DMS153 treated with DMSO at 0.1 percent for 48 hours (cell line): Measurements from ENCODE around the gene PAK3.
A peak's percentile ranks its signal among the peaks of the same experiment; 100 is the strongest.

Experiments
- DNase-seq: peaks from one replicate; lab custom pipeline; 2025; ENCODE audit not compliant: unreplicated experiment; lab: John Stamatoyannopoulos, UW

PAK3 gene

GRCh38 chrX:111131572-111131971 lies 35.6 kb downstream of the PAK3 start:
- no peak for DNase-seq

DNA sequence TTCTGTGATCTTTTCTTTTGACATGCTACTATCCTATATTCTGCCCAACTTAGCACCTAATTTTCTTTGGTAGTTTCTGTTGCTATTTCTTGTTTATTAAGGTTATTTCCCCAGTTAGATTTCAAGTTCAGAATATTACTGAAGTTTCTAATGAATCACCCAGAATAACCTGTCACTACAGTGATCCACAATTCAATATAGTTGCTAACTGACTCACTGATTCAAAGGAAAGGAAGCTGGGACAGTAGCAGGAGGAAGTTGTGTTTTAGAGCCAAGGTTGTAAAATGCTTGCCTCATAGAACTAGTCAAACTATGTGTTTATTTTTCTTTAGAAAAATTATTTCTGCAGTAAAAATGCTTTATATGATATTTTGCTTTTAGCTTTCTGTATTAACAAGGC lies 37.4 kb downstream of the PAK3 start:
- no peak for DNase-seq

DNA sequence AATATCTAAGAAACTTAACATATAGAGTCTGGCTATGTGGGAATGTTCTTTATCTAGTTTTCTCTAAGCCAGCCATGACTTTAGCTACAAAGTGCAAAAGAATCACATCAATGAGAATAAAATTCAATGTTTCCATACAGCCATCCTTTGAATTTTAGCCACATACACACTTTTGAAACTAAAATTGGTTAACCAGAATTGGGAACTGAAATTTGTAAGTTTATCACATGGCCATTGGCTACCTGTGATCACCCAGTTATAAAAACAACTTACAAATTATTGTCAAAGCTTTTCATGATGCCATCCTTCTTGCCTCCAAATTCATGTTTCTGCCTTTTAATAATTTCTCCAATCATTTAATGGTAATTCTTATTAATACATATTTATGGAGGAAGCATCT lies 49.9 kb downstream of the PAK3 start:
- DNase-seq: no peak

- no peak for DNase-seq
Observed at GRCh38 chrX:111151764-111152163, 55.8 kb downstream of the PAK3 start.

DNA sequence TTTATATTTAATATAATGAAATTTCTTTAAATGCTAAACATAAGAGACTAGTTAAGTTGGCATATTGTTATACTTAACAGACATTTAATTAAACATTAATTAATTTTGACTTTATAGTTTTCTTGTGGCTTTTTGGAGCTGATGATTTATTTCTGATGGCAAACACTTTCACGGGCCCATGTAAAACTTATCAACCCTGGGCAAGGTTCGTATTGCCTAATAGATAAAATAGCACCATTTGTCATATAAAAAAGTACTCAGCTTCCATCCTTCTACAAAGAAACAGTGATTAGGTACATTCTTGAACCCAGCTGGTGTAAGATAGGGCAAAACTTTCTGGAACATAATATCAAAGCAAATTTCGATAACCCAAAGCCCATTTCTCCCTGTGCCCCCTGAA lies 63.2 kb downstream of the PAK3 start:
- no peak for DNase-seq

- DNase-seq: no peak
Observed at GRCh38 chrX:111164728-111165127, 68.7 kb downstream of the PAK3 start.

DNA sequence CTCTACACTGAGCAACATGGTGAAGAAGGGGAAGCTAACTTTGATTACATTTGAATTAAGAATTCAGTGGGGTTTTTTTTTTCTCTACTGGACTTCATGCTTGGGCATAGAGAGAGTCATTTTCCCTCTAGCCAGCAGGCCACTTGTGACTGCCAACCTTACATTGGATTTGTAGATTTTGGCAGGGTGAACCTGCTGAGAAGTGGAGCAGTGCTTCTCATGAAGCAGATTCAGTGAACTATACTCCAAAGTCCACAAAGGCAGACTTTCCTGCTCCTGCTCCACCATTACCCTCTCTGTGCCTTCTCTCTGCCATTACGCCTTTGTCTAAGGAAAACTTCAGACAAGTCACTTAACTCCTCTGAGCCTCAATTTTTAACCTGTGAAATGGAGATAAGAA lies 69.9 kb downstream of the PAK3 start:
- DNase-seq: no peak

DNA sequence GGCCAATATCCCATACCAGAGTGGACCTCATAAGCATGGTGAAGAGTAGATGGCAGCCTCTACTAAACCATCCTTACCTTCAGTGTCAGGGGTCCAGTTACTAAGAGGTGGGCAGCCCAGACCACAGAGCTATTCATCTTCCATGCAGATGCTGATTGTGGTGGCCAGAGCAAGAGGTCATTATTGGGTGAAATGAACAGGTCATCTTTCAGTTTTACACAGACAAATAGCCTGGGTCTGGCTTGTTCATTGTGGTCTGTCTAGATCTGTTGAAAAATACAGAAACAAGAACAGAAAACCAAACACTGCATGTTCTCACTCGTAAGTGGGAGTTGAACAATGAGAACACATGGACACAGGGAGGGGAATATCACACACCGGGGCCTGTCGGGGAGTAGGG lies 71.3 kb downstream of the PAK3 start:
- DNase-seq: no peak

GRCh38 chrX:111168314-111168713 lies 72.3 kb downstream of the PAK3 start:
- DNase-seq: peak; percentile 8

GRCh38 chrX:111169141-111169540 lies 73.2 kb downstream of the PAK3 start:
- DNase-seq: no peak

DNA sequence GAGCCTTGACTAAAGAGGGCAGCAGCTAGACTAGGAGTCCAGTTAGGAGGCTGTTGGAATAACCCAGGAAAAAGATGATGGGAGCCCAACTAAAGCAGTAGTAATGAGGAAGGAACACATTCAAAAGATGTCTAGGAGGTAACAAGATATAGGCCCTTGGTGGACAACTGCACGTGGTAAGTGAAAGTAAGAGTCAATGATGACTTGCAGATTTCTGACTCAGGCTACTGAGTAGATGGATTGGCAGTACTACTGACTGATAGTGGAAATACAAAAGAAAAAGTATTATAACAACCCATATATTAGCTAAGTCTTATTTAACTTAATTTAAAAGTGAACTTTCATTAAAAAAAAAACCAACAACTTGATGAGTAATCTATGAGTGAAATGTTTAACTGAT lies 74.0 kb downstream of the PAK3 start:
- DNase-seq: no peak

DNA sequence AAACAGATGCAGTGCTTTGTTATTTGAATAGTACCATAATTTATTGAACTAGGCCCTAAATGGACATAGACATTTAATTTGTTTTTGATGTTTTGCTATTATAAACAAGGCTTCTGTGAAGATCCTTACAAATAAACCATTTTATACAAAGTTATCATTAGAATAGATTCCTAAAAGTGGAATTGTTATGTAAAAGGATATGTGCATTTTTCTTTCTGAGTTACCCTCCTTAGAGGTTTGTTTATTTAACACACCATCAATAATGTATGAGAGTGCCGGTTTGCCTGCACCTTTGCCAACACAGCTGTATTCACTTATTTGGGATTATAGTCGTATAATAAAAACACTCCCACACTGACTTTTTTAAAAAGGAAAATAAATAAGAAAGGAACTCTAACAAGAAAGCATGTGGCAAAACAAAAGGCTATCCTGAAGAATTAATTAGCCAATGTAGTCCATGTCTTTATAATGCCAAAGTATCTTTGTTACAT lies 84.8 kb downstream of the PAK3 start:
- DNase-seq: no peak

- DNase-seq: peak; percentile 31
Observed at GRCh38 chrX:111181951-111182350, 86.0 kb downstream of the PAK3 start.

- DNase-seq: no peak
Observed at GRCh38 chrX:111182997-111183396, 87.0 kb downstream of the PAK3 start.

- DNase-seq: no peak
Observed at GRCh38 chrX:111191598-111191997, 95.6 kb downstream of the PAK3 start.

- no peak for DNase-seq
Observed at GRCh38 chrX:111199505-111199904, 103.5 kb downstream of the PAK3 start.

DNA sequence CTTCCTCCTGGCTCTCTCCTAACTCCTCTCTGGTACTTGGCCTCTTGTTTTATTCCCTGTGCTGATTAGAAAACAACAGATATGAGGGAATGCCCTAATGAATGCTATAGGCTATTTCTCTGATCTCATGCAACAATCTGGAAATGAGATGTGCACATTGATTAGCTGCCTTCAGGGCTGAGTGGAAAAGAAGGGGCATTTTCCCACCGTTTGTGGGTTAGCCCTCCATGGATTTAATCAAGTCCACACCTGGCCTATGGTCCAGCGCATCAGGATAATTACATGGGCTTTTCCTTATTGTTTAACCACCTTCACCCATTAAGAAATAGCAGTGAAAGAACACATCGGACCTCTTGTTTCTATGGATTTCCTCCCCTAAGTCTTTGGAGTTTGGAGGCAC lies 104.3 kb downstream of the PAK3 start:
- no peak for DNase-seq

DNA sequence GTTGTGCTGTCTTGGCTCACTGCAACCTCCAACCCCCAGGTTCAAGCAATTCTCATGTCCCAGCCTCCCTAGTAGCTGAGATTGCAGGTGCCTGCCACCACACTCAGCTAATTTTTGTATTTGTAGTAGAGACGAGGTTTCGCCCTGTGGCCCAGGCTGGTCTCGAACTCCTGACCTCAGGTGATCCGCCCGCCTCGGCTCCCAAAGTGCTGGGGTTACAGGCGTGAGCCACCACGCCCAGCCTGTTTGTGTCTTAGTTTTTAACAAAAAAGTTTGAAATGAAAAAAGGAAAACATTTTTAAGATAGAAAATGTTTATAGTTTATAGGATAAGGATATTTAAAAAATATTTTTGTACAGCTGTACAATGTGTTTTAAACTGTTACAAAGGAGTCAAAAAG lies 111.9 kb downstream of the PAK3 start:
- no peak for DNase-seq

GRCh38 chrX:111216293-111216801 lies 120.4 kb downstream of the PAK3 start:
- no peak for DNase-seq

DNA sequence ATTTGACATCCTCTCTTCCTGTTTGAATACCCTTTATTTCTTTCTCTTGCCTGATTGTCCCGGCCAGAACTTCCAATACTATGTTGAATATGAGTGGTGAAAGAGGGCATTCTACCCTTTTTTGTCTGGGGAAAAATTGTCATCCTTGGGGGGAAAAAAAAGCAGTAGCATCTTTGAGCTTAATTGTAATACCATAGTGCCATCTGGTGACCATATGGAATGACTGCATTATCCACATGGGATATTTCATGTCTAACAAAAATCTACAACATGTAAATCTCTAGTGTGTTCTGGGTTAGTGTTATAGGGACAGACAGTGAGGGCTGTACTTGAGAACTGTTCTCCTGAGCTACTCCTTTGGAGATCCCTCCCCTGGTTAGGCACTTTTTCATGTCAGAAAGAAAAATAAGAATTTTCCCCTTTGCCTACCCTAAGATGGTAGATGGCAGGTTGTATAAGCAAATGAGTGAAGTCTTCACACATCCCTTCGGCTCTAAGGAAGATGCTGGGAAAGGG lies 148.3 kb downstream of the PAK3 start:
- peak; percentile 3 for DNase-seq

DNA sequence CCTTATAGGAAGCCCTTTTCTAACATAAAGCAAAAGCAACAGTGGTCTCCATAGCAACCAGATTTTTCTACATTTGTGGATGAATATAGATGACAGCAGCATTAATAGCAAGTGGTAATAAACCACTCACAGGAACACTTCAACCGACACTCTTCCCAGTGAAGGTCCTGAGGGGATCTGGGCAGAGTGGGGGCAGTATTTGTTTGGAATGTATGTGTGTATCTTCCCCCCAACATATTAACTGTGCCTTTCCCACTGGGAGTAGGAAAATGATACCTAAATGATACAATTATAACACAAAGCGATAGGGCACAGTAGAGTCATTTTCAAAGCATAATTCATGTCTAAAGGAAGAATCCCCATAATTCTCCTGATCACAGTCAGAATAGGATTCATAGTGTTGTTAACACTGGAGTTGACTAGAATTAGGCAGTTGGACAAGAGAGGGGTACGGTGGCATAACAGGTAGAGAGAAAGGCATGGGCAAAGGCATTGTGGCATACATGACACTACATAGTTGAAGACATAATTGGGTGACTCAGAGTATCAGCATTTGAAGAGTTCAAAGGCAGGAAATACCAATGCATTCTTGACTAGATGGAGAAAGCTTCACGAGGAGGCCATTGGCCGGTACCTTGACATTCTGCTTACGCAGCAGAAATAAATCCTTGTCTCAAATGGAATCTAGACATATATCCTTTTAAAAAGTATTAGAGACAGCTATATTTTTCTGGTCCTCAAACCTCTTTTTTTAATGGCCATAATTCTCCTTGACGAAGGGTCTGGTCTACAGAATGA lies 159.1 kb downstream of the PAK3 start:
- DNase-seq: no peak

DNA sequence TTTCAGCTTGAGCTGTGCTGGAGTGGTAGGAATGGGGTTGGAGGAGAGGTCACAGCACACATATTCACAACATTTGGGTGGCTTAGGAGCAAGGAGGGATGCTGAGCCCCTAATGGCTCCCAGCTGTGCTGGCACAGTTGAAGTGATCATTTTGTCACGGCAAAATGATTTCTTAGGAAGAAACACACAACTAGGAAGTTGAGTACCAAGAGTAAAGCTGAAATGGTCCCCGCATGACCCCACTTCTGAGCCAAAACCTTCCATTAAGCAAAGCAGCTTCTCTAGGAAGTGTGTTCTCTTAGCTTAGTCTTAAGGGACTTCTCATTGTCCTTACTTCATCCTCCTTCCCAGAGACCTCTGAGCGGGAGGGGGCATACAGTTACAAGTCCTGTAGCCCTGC lies 161.7 kb downstream of the PAK3 start:
- no peak for DNase-seq

- no peak for DNase-seq
Observed at GRCh38 chrX:111259559-111259958, 163.6 kb downstream of the PAK3 start.
